Kidney (tissue), 14 donors: ENCODE measurements around the gene FANCC. TPM values are rescaled to one million over a fixed set of nuclear protein-coding genes. Genes with fewer than 3 reads are reported as not detected.
"Not testable (repeated sequence)": the region's sequence is repeated elsewhere in the genome, so short reads cannot be mapped to it uniquely, and the experiment has no call there.

Experiments used
- DNase-seq, 5 donors: peaks; one replicate each; pipeline ENCODE4 v3.0.0-alpha.2; 2013 to 2020
- FAIRE-seq: peaks from 2 replicates; lab custom pipeline; 2012; peaks lifted over from hg19 to GRCh38; lab: Jason Lieb, UNC
- H3K27ac ChIP-seq, 2 donors: one replicate each; pipeline ENCODE4 v1.7.0; 2013; ENCODE audit warnings: low read depth in 2 of 2, low read length in 2 of 2, inconsistent platforms in 1 of 2
- H3K27me3 ChIP-seq: one replicate; pipeline ENCODE4 v1.7.1; 2013; ENCODE audit warnings: low read length, inconsistent platforms; ENCODE audit not compliant: control insufficient read depth, insufficient read depth
- H3K36me3 ChIP-seq, 3 donors: one replicate each; pipeline versions ENCODE4 v1.7.0 to v1.7.1; 2013; ENCODE audit warnings: low read length in 3 of 3, control low read depth in 1 of 3, inconsistent platforms in 1 of 3; ENCODE audit not compliant: insufficient read depth in 3 of 3, control insufficient read depth in 2 of 3
- H3K4me1 ChIP-seq, 3 donors: one replicate each; pipeline versions ENCODE4 v1.7.0 to v1.7.1; 2013; ENCODE audit warnings: low read length in 3 of 3, inconsistent platforms in 1 of 3, low read depth in 1 of 3; ENCODE audit not compliant: control insufficient read depth in 2 of 3, insufficient read depth in 2 of 3
- H3K4me3 ChIP-seq, 3 donors: one replicate each; pipeline versions ENCODE4 v1.7.0 to v1.8.1; 2013; ENCODE audit warnings: low read length in 3 of 3, control low read depth in 1 of 3, inconsistent platforms in 1 of 3
- H3K9ac ChIP-seq, 3 donors: one replicate each; pipeline versions ENCODE4 v1.7.0 to v1.7.1; 2013; ENCODE audit warnings: low read length in 3 of 3, control low read depth in 1 of 3, inconsistent platforms in 1 of 3
- H3K9me3 ChIP-seq, 3 donors: one replicate each; pipeline versions ENCODE4 v1.7.0 to v1.7.1; 2013; ENCODE audit warnings: low read length in 3 of 3, control low read depth in 1 of 3, inconsistent platforms in 1 of 3; ENCODE audit not compliant: control insufficient read depth in 2 of 3, insufficient read depth in 1 of 3
- CTCF ChIP-seq: IDR thresholded peaks from 3 replicates; pipeline ENCODE4 v1.5.1; 2012; ENCODE audit warnings: mild to moderate bottlenecking, moderate library complexity, borderline replicate concordance; ENCODE audit not compliant: insufficient read depth; ENCODE audit errors: extremely low read depth
- intact Hi-C: fragments of 100-400 bp; cut with DNase I; formaldehyde crosslinking; loops from one replicate; pipeline ENCODE4 v1.11.1; 2022
- polyA plus RNA-seq: library from polyadenylated mRNA; stranded (reverse); fragments of 350-450 nt; fragmentation: Illumina TruSeq; extraction: RNeasy Lipid Tissue Mini Kit (QIAGEN cat#74804); gene quantifications from one replicate; pipeline ENCODE4 v1.2.3, GENCODE V29; 2014; ENCODE audit warnings: low read depth, low replicate concordance; ENCODE audit not compliant: insufficient read depth
- total RNA-seq: library from RNA; stranded (reverse); fragmentation: NEBNext Ultra II Directional; extraction: Animal tissue kit (Norgen Biotek cat#: 25700); gene quantifications from one replicate; pipeline ENCODE4 v1.2.1, GENCODE V29; 2021
- donor health status: control.
- donor health status: control.
- donor health status: control.
- donor health status: control.
- donor health status: control.
- donor health status: DM: yes; HTN: yes; CAD: no.
- donor health status: Normal renal cell carcinoma (clear cell type).

The FANCC gene
- total and polyA plus RNA-seq, 2 donors from 2014 or later, result 7.5 to 10.8 TPM

GRCh38 chr9:95276395-95276954 is 41.0 kb downstream of the FANCC start:
- DNase-seq, result no peak
- H3K9ac ChIP-seq, result no peak overlapping the region
- H3K27ac ChIP-seq, result no peak overlapping the region
- no peak overlapping the region for H3K4me3 ChIP-seq
- no peaks in the 10 kb centered on the region for H3K36me3 ChIP-seq
- no peaks in the 10 kb centered on the region for H3K4me1 ChIP-seq
- H3K27me3 ChIP-seq, result no peaks in the 10 kb centered on the region
- TF ChIP-seq CTCF, result no peak
- intact Hi-C loops, result no loop called here
- no peaks in the 10 kb centered on the region for H3K9me3 ChIP-seq
- FAIRE-seq, result no peak

- peaks cover 0 to 13% (median 2%) of the 10 kb centered on the region in 3 donors for H3K4me1 ChIP-seq
- intact Hi-C loops, H3K4me3 ChIP-seq, FAIRE-seq, H3K27me3 ChIP-seq, H3K36me3 ChIP-seq, H3K27ac ChIP-seq, H3K9me3 ChIP-seq, H3K9ac ChIP-seq, DNase-seq: not testable (repeated sequence)
Observed at GRCh38 chr9:95274160-95274559, 43.3 kb downstream of the FANCC start.

- Histone ChIP-seq H3K4me1 (peaks cover 0 to 15% (median 2%) of the 10 kb centered on the region in 3 donors), H3K27me3 (no peaks in the 10 kb centered on the region), H3K9ac (no peak overlapping the region), H3K36me3 (no peaks in the 10 kb centered on the region), H3K4me3 (no peak overlapping the region), H3K9me3 (no peaks in the 10 kb centered on the region), H3K27ac (no peak overlapping the region)
- DNase-seq, result no peak
- no peak for FAIRE-seq
- no peak for TF ChIP-seq CTCF
- intact Hi-C loops, result no loop called here
Observed at GRCh38 chr9:95273369-95274022, 44.0 kb downstream of the FANCC start.

GRCh38 chr9:95272830-95273229 is 44.7 kb downstream of the FANCC start:
- H3K9ac ChIP-seq, result no peak overlapping the region
- no peaks in the 10 kb centered on the region for H3K36me3 ChIP-seq
- no peaks in the 10 kb centered on the region for H3K27me3 ChIP-seq
- no peaks in the 10 kb centered on the region for H3K9me3 ChIP-seq
- peaks cover 0 to 15% (median 2%) of the 10 kb centered on the region in 3 donors for H3K4me1 ChIP-seq
- intact Hi-C loops, result no loop called here
- DNase-seq (no peak), FAIRE-seq (no peak)
- H3K27ac ChIP-seq, result no peak overlapping the region
- no peak overlapping the region for H3K4me3 ChIP-seq
- TF ChIP-seq CTCF, result no peak
